ENCODE data around the gene BRF1. TPM values are rescaled to one million over a fixed set of nuclear protein-coding genes. Genes with fewer than 3 reads are reported as not detected.

The BRF1 gene, protein sequence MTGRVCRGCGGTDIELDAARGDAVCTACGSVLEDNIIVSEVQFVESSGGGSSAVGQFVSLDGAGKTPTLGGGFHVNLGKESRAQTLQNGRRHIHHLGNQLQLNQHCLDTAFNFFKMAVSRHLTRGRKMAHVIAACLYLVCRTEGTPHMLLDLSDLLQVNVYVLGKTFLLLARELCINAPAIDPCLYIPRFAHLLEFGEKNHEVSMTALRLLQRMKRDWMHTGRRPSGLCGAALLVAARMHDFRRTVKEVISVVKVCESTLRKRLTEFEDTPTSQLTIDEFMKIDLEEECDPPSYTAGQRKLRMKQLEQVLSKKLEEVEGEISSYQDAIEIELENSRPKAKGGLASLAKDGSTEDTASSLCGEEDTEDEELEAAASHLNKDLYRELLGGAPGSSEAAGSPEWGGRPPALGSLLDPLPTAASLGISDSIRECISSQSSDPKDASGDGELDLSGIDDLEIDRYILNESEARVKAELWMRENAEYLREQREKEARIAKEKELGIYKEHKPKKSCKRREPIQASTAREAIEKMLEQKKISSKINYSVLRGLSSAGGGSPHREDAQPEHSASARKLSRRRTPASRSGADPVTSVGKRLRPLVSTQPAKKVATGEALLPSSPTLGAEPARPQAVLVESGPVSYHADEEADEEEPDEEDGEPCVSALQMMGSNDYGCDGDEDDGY
- total RNA-seq (10 to 100 TPM; 33.3 to 47.3 (median 38.5) TPM), polyA plus RNA-seq (10 to 100 TPM; 20.4 to 23.9 TPM)
- long read RNA-seq, donor 1, partial matches to known transcripts: 51 of 68 reads
- long read RNA-seq, donor 1, other reads (novel, unspliced or antisense): 12 of 68 reads
- long read RNA-seq, donor 2, partial matches to known transcripts: 20 of 28 reads
- long read RNA-seq, donor 2, other reads (novel, unspliced or antisense): 5 of 28 reads
- long read RNA-seq, donor 3, transcript BRF1-211 (18 exons, 3,358 nt): major isoform, 25 of 69 reads
- long read RNA-seq, donor 3, partial matches to known transcripts: 23 of 69 reads
- long read RNA-seq, donor 3, other reads (novel, unspliced or antisense): 20 of 69 reads

DNA sequence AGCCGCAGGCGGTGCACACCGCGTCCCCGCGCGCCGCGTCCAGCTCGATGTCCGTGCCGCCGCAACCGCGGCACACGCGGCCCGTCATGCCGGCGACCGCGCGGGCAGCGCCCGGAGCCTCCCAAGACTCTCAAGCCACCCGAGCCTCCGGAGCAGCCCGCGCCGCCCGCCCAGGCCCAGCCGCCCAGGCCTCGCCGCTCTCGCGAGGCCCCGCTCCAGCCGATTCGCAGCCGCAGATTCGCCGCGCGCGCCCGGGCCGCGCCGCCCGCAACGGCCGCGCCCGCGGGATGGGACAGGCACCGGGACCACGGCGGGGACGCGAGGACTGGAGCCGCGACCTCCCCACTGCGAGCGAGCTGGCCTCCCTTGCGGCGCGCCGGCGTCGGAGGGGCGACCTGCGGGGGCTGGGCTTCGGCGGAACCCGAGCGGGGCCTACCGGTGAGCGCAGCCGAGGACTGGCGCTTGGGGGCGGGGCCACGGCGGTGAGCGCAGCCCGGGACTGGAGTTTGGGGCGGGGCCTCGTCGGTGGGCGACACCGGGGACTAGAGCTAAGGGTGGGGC is at the start of gene BRF1:
Gene BRF1 (minus strand): TSS at position 460 of the 561 bp plus-strand sequence. CDS start 372 bp downstream, at position 88.
- 0 to 1% (median 0%) methylated on average over 35 to 90 of the region's 90 CpGs for WGBS, 3 donors
- no peaks in the 10 kb centered on the region for H3K36me3 ChIP-seq
- H3K27me3 ChIP-seq: no peaks in the 10 kb centered on the region
- peak within 1 kb of the TSS; percentile 62 for H3K4me3 ChIP-seq
- H3K4me1 ChIP-seq (ENCODE audit: insufficient read depth): peaks cover 2% of the 10 kb centered on the region
- TF ChIP-seq CTCF (IDR thresholded peaks at IDR 0.05) (peak in 2 of 3 donors; percentile 18 to 32), POLR2A (IDR thresholded peaks at IDR 0.05) (no peak)
- peak within 1 kb of the TSS; percentile 63 to 94 for H3K27ac ChIP-seq
- no peaks in the 10 kb centered on the region for H3K9me3 ChIP-seq
- intact Hi-C loops (cut with DNase I): loop anchor here in 1 of 4 donors (2.0 to 5.0 kb wide), 3 partner anchors 14 to 187 kb away; partner anchors contain the start of genes CRIP1 and PACS2
- DNase-seq: peak; percentile 94 to 96 (median 94)

DNA sequence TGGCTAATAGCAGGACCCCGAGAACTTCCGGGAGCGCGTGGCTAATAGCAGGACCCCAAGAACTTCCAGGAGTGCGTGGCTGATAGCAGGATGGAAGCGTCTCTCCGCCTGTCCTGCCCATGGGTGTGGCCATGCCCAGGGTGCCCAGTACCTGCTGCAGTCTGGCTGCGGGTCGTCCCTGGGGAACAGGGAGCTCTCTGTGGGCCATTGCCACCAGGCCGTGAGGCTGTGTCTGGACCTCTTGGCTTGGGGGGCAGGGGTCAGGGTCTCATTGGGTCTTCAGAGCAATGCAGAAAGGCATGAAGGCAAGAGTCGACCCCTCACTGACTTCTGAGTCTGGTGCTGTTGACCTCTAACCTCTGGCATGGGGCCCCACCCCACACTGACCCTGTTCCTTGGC is 49.2 kb upstream of the BRF1 start:
- WGBS, 3 donors: 82 to 88% (median 87%) methylated on average over 11 of the region's 11 CpGs
- Histone ChIP-seq H3K4me3 (no peak overlapping the region), H3K36me3 (no peaks in the 10 kb centered on the region), H3K9me3 (no peaks in the 10 kb centered on the region), H3K4me1 (ENCODE audit: insufficient read depth) (peaks cover 3% of the 10 kb centered on the region), H3K27ac (no peak overlapping the region), H3K27me3 (no peaks in the 10 kb centered on the region)
- no peak for DNase-seq
- intact Hi-C loops (cut with DNase I): loop anchor here in 3 of 4 donors (5.0 kb wide), 1 partner anchor 148 kb away; no protein-coding TSS in a partner anchor
- no peak for TF ChIP-seq CTCF (IDR thresholded peaks at IDR 0.05)
- no peak for TF ChIP-seq EP300 (IDR thresholded peaks at IDR 0.05)
- TF ChIP-seq POLR2A (IDR thresholded peaks at IDR 0.05): no peak

- Histone ChIP-seq H3K9me3 (no peaks in the 10 kb centered on the region), H3K27ac (no peak overlapping the region), H3K4me3 (no peak overlapping the region), H3K27me3 (no peaks in the 10 kb centered on the region), H3K4me1 (ENCODE audit: insufficient read depth) (peaks cover 3% of the 10 kb centered on the region), H3K36me3 (no peaks in the 10 kb centered on the region)
- intact Hi-C loops (cut with DNase I): no loop called here
- no peak for TF ChIP-seq CTCF (IDR thresholded peaks at IDR 0.05)
- TF ChIP-seq POLR2A (IDR thresholded peaks at IDR 0.05): no peak
- TF ChIP-seq EP300 (IDR thresholded peaks at IDR 0.05): no peak
- peak in 1 of 5 donors; percentile 16 for DNase-seq
- WGBS, 3 donors: 86 to 92% (median 92%) methylated on average over 19 of the region's 19 CpGs
Observed at GRCh38 chr14:105348945-105349699, 48.3 kb upstream of the BRF1 start.

Measured in ovary (tissue), 10 donors.